CD4-positive, CD25-positive, alpha-beta regulatory T cell (primary cell): ENCODE data around the gene FGR. TPM values are rescaled to one million over a fixed set of nuclear protein-coding genes. Genes with fewer than 3 reads are reported as not detected.

Experiments used
- ATAC-seq, 2 donors: fragments of 150-1000 bp; cut with Tn5 transposase; one replicate each; pipeline ENCODE4 v1.10.0; 2021; ENCODE audit warnings: low read depth in 2 of 2, moderate number of reproducible peaks in 2 of 2, moderate library complexity in 1 of 2
- DNase-seq, 3 donors: peaks; one replicate each; pipeline versions ENCODE4 v3.0.0 to v3.0.0-alpha.2; 2012 to 2022; ENCODE audit warnings: mixed read lengths in 1 of 3
- H3K27ac ChIP-seq: one replicate; pipeline ENCODE4 v1.7.0; 2013; ENCODE audit warnings: mild to moderate bottlenecking, low read length; ENCODE audit not compliant: insufficient read depth, poor library complexity, severe bottlenecking
- H3K27me3 ChIP-seq: one replicate; pipeline ENCODE4 v1.7.0; 2013; ENCODE audit warnings: low read length; ENCODE audit not compliant: control insufficient read depth, insufficient read depth
- H3K36me3 ChIP-seq: one replicate; pipeline ENCODE4 v1.7.0; 2013; ENCODE audit warnings: mild to moderate bottlenecking, low read length, moderate library complexity; ENCODE audit not compliant: control insufficient read depth, insufficient read depth
- H3K4me1 ChIP-seq: 2 replicates; pipeline ENCODE4 v1.7.0; 2013; ENCODE audit warnings: mild to moderate bottlenecking, low read length; ENCODE audit not compliant: insufficient read depth, control insufficient read depth, poor library complexity, severe bottlenecking
- H3K4me3 ChIP-seq: one replicate; pipeline ENCODE4 v1.7.0; 2013; ENCODE audit warnings: low read depth, mild to moderate bottlenecking, low read length, moderate library complexity
- H3K9me3 ChIP-seq, 2 experiments: 1 replicate in 1 of 2; 2 replicates in 1 of 2; pipeline ENCODE4 v1.7.0; 2013; ENCODE audit warnings: low read length in 2 of 2, mild to moderate bottlenecking in 1 of 2, moderate library complexity in 1 of 2; ENCODE audit not compliant: control insufficient read depth in 2 of 2
- H3K27ac Mint-ChIP-seq, 3 donors: one replicate each; pipeline ENCODE4 v1.8.0; 2020 to 2022; ENCODE audit warnings: mild to moderate bottlenecking in 3 of 3, mixed read lengths in 3 of 3, moderate library complexity in 2 of 3
- H3K27me3 Mint-ChIP-seq: one replicate; pipeline ENCODE4 v1.8.0; 2022; ENCODE audit warnings: mild to moderate bottlenecking, mixed read lengths
- H3K36me3 Mint-ChIP-seq: one replicate; pipeline ENCODE4 v1.8.0; 2020; ENCODE audit warnings: mixed read lengths
- H3K4me1 Mint-ChIP-seq, 4 donors: one replicate each; pipeline ENCODE4 v1.8.0; 2020 to 2022; ENCODE audit warnings: mixed read lengths in 4 of 4, mild to moderate bottlenecking in 1 of 4
- H3K4me3 Mint-ChIP-seq, 4 donors: one replicate each; pipeline ENCODE4 v1.8.0; 2020 to 2022; ENCODE audit warnings: mild to moderate bottlenecking in 4 of 4, mixed read lengths in 4 of 4, moderate library complexity in 3 of 4
- H3K9me3 Mint-ChIP-seq, 7 donors: one replicate each; pipeline ENCODE4 v1.8.0; 2020 to 2022; ENCODE audit warnings: mixed read lengths in 7 of 7, mild to moderate bottlenecking in 3 of 7, moderate library complexity in 2 of 7
- polyA plus RNA-seq, 4 donors: library from polyadenylated mRNA; unstranded; fragments of 300-500 nt; fragmentation: Illumina TruSeq; gene quantifications; one replicate each; pipeline ENCODE4 v1.2.3, GENCODE V29; 2021
- total RNA-seq: library from RNA; stranded (reverse); gene quantifications from one replicate; pipeline ENCODE4 v1.2.3, GENCODE V29; 2022

Gene FGR
- total and polyA plus RNA-seq, 5 donors from 2014 or later = 0.15 to 0.87 (median 0.25) TPM

- no peaks in the 10 kb centered on the region for H3K36me3 ChIP-seq
- Mint-ChIP-seq H3K27me3 (peaks cover 4% of the 10 kb centered on the region), H3K27ac (peak overlapping the region in 1 of 3 donors; percentile 91), H3K9me3 (peaks cover 0 to 1% (median 0%) of the 10 kb centered on the region in 7 donors), H3K4me1 (peaks cover 0 to 58% (median 24%) of the 10 kb centered on the region in 4 donors), H3K36me3 (no peaks in the 10 kb centered on the region), H3K4me3 (peak overlapping the region in 1 of 4 donors; percentile 61)
- no peak overlapping the region for H3K27ac ChIP-seq
- DNase-seq (no peak), ATAC-seq (no peak)
- no peaks in the 10 kb centered on the region for H3K9me3 ChIP-seq
- no peaks in the 10 kb centered on the region for H3K27me3 ChIP-seq
- H3K4me1 ChIP-seq = peaks cover 23% of the 10 kb centered on the region
- H3K4me3 ChIP-seq = no peak overlapping the region
Measured at GRCh38 chr1:27570784-27571183, 64.2 kb downstream of the FGR start.

GRCh38 chr1:27570356-27570755, 64.6 kb downstream of the FGR start:
- peaks cover 23% of the 10 kb centered on the region for H3K4me1 ChIP-seq

GRCh38 chr1:27569506-27570291, 65.3 kb downstream of the FGR start:
- Histone ChIP-seq H3K27ac (peak overlapping the region; percentile 80), H3K4me3 (no peak overlapping the region), H3K9me3 (no peaks in the 10 kb centered on the region), H3K36me3 (no peaks in the 10 kb centered on the region), H3K27me3 (no peaks in the 10 kb centered on the region), H3K4me1 (peaks cover 20% of the 10 kb centered on the region)
- H3K4me1 Mint-ChIP-seq = peaks cover 0 to 58% (median 24%) of the 10 kb centered on the region in 4 donors
- peaks cover 4% of the 10 kb centered on the region for H3K27me3 Mint-ChIP-seq
- peak overlapping the region; percentile 35 to 84 (median 66) for H3K4me3 Mint-ChIP-seq
- no peak for DNase-seq
- peaks cover 0 to 1% (median 0%) of the 10 kb centered on the region in 7 donors for H3K9me3 Mint-ChIP-seq
- no peak for ATAC-seq
- H3K27ac Mint-ChIP-seq = peak overlapping the region; percentile 16 to 91 (median 72)
- H3K36me3 Mint-ChIP-seq = no peaks in the 10 kb centered on the region

More at GRCh38 chr1:27570356-27570755, 64.6 kb downstream of the FGR start:
- no peaks in the 10 kb centered on the region for H3K27me3 ChIP-seq
- no peaks in the 10 kb centered on the region for H3K36me3 ChIP-seq
- Mint-ChIP-seq H3K4me3 (peak overlapping the region in 3 of 4 donors; percentile 7 to 61 (median 27)), H3K36me3 (no peaks in the 10 kb centered on the region), H3K9me3 (peaks cover 0 to 1% (median 0%) of the 10 kb centered on the region in 7 donors), H3K4me1 (peaks cover 0 to 58% (median 24%) of the 10 kb centered on the region in 4 donors), H3K27me3 (peaks cover 4% of the 10 kb centered on the region), H3K27ac (peak overlapping the region in 1 of 3 donors; percentile 91)
- no peaks in the 10 kb centered on the region for H3K9me3 ChIP-seq
- H3K4me3 ChIP-seq = no peak overlapping the region
- DNase-seq = no peak
- no peak overlapping the region for H3K27ac ChIP-seq
- ATAC-seq = no peak

GRCh38 chr1:27569088-27569460, 65.9 kb downstream of the FGR start:
- Mint-ChIP-seq H3K9me3 (peaks cover 0 to 1% (median 0%) of the 10 kb centered on the region in 7 donors), H3K4me1 (peaks cover 0 to 53% (median 22%) of the 10 kb centered on the region in 4 donors), H3K27ac (peak overlapping the region; percentile 16 to 91 (median 72)), H3K4me3 (peak overlapping the region; percentile 35 to 84 (median 63)), H3K27me3 (peaks cover 4% of the 10 kb centered on the region), H3K36me3 (no peaks in the 10 kb centered on the region)
- Histone ChIP-seq H3K27ac (peak overlapping the region; percentile 80), H3K36me3 (no peaks in the 10 kb centered on the region), H3K4me1 (peaks cover 20% of the 10 kb centered on the region), H3K9me3 (no peaks in the 10 kb centered on the region), H3K4me3 (no peak overlapping the region), H3K27me3 (no peaks in the 10 kb centered on the region)
- ATAC-seq (peak in 1 of 2 donors; percentile 2), DNase-seq (no peak)

- Mint-ChIP-seq H3K36me3 (no peaks in the 10 kb centered on the region), H3K27me3 (peaks cover 4% of the 10 kb centered on the region), H3K9me3 (peaks cover 0 to 1% (median 0%) of the 10 kb centered on the region in 7 donors), H3K27ac (peak overlapping the region; percentile 60 to 91 (median 72)), H3K4me1 (peaks cover 0 to 52% (median 16%) of the 10 kb centered on the region in 4 donors), H3K4me3 (peak overlapping the region; percentile 24 to 84 (median 66))
- Histone ChIP-seq H3K4me3 (peak overlapping the region; percentile 53), H3K9me3 (no peaks in the 10 kb centered on the region), H3K27me3 (no peaks in the 10 kb centered on the region), H3K36me3 (no peaks in the 10 kb centered on the region), H3K4me1 (peaks cover 20% of the 10 kb centered on the region), H3K27ac (peak overlapping the region; percentile 80)
- DNase-seq (peak; percentile 87 to 96 (median 91)), ATAC-seq (peak; percentile 84 to 90)
Measured at GRCh38 chr1:27568300-27569087, 66.5 kb downstream of the FGR start.

- peaks cover 20% of the 10 kb centered on the region for H3K4me1 ChIP-seq
- peak overlapping the region; percentile 53 for H3K4me3 ChIP-seq
- Mint-ChIP-seq H3K27ac (peak overlapping the region; percentile 72 to 89 (median 82)), H3K4me1 (peaks cover 0 to 52% (median 16%) of the 10 kb centered on the region in 4 donors), H3K27me3 (peaks cover 4% of the 10 kb centered on the region), H3K36me3 (no peaks in the 10 kb centered on the region), H3K4me3 (peak overlapping the region; percentile 11 to 82 (median 50)), H3K9me3 (peaks cover 0 to 1% (median 0%) of the 10 kb centered on the region in 7 donors)
- ATAC-seq (peak; percentile 3 to 6), DNase-seq (no peak)
- H3K9me3 ChIP-seq = no peaks in the 10 kb centered on the region
- no peaks in the 10 kb centered on the region for H3K36me3 ChIP-seq
- peak overlapping the region; percentile 80 for H3K27ac ChIP-seq
- H3K27me3 ChIP-seq = no peaks in the 10 kb centered on the region
Measured at GRCh38 chr1:27567971-27568299, 67.0 kb downstream of the FGR start.

- Mint-ChIP-seq H3K27me3 (peaks cover 4% of the 10 kb centered on the region), H3K4me3 (peak overlapping the region in 1 of 4 donors; percentile 31), H3K4me1 (peaks cover 0 to 52% (median 13%) of the 10 kb centered on the region in 4 donors), H3K36me3 (no peaks in the 10 kb centered on the region), H3K9me3 (peaks cover 0 to 1% (median 0%) of the 10 kb centered on the region in 7 donors), H3K27ac (no peak overlapping the region)
- H3K4me1 ChIP-seq = peaks cover 20% of the 10 kb centered on the region
- no peak overlapping the region for H3K27ac ChIP-seq
- no peaks in the 10 kb centered on the region for H3K36me3 ChIP-seq
- no peak for ATAC-seq
- no peak overlapping the region for H3K4me3 ChIP-seq
- H3K9me3 ChIP-seq = no peaks in the 10 kb centered on the region
- H3K27me3 ChIP-seq = no peaks in the 10 kb centered on the region
- DNase-seq = no peak
Measured at GRCh38 chr1:27567146-27567526, 67.8 kb downstream of the FGR start.
